NB4 (cell line): ENCODE measurements around the gene CLMP.

Source experiments
- POLR2A ChIP-seq: IDR thresholded peaks from 2 replicates; pipeline ENCODE4 v1.6.1; 2011; ENCODE audit warnings: mild to moderate bottlenecking; ENCODE audit not compliant: insufficient read length; ENCODE audit errors: extremely low read depth
- TF ChIP-seq, protein P1 (sequence below): IDR thresholded peaks from one replicate; pipeline ENCODE4 v1.5.1; 2012; ENCODE audit warnings: low read depth, low read length
- TF ChIP-seq, protein P2 (sequence below): IDR thresholded peaks from 2 replicates; pipeline ENCODE4 v1.6.1; 2011; ENCODE audit warnings: low read depth, low read length

DNA sequence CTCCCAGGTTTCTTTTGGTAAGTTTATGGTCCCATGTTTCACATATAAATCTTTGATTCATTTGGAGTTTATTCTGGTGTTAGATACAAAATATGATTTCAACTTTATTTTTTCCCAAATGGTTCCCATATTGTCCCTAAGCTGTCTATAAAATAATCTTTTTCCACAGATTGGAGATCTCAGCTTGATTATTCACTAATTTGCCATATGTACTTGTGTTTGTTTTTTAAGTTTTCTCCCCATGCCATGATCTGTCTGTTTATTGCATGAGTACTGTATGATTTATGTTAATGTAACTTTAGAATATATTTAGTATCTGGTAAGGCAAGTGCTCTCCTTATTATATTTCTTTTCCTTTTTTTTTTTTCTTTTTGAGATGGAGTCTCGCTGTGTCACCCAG is 19.9 kb upstream of the CLMP start:
- TF ChIP-seq, protein P1, sequence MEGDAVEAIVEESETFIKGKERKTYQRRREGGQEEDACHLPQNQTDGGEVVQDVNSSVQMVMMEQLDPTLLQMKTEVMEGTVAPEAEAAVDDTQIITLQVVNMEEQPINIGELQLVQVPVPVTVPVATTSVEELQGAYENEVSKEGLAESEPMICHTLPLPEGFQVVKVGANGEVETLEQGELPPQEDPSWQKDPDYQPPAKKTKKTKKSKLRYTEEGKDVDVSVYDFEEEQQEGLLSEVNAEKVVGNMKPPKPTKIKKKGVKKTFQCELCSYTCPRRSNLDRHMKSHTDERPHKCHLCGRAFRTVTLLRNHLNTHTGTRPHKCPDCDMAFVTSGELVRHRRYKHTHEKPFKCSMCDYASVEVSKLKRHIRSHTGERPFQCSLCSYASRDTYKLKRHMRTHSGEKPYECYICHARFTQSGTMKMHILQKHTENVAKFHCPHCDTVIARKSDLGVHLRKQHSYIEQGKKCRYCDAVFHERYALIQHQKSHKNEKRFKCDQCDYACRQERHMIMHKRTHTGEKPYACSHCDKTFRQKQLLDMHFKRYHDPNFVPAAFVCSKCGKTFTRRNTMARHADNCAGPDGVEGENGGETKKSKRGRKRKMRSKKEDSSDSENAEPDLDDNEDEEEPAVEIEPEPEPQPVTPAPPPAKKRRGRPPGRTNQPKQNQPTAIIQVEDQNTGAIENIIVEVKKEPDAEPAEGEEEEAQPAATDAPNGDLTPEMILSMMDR, result no peak
- TF ChIP-seq, protein P2, sequence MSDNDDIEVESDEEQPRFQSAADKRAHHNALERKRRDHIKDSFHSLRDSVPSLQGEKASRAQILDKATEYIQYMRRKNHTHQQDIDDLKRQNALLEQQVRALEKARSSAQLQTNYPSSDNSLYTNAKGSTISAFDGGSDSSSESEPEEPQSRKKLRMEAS, result no peak
- no peak for TF ChIP-seq POLR2A
